PC-9 (cell line): Measurements from ENCODE around the gene KCNJ6. TPM values are rescaled to one million over a fixed set of nuclear protein-coding genes. Genes with fewer than 3 reads are reported as not detected.
A peak's percentile ranks its signal among the peaks of the same experiment; 100 is the strongest.
"Not testable (repeated sequence)": the region's sequence is repeated elsewhere in the genome, so short reads cannot be mapped to it uniquely, and the experiment has no call there.

Experiments
- BruUV-seq: library from RNA; stranded (reverse); fragments of 400-500 nt; replicated peaks from 2 replicates; lab custom pipeline; 2021; lab: Mats Ljungman, UMichigan
- CTCF ChIA-PET: fragments of 300-600 bp; sonication (Branson Sonifier 250); formaldehyde crosslinking; loops from one replicate; lab custom pipeline; 2022; ENCODE audit warnings: antibody characterized with exemption; lab: Charles Lee
- POLR2A ChIA-PET: fragments of 300-600 bp; sonication (Branson Sonifier 250); formaldehyde crosslinking; loops from one replicate; lab custom pipeline; 2022; ENCODE audit warnings: antibody characterized with exemption; ENCODE audit not compliant: unreplicated experiment; lab: Charles Lee
- DNase-seq, 2 experiments: peaks; one replicate each; pipeline versions ENCODE4 v3.0.0 to v3.0.0-alpha.2; 2015 to 2022; ENCODE audit warnings: mixed read lengths in 1 of 2
- H2AFZ ChIP-seq: fragments of 200-600 bp; sonication (generic); 2 replicates; pipeline ENCODE4 v1.8.1; 2017; ENCODE audit warnings: antibody characterized with exemption
- H3F3A ChIP-seq: fragments of 200-600 bp; sonication (generic); 2 replicates; pipeline ENCODE4 v1.8.1; 2017; ENCODE audit warnings: antibody characterized with exemption, mild to moderate bottlenecking, low read depth; ENCODE audit not compliant: insufficient read depth
- H3K27ac ChIP-seq: fragments of 200-600 bp; sonication (generic); 2 replicates; pipeline ENCODE4 v1.6.1; 2016; ENCODE audit warnings: mixed run types
- H3K27me3 ChIP-seq: fragments of 200-600 bp; sonication (generic); 2 replicates; pipeline ENCODE4 v1.6.1; 2016; ENCODE audit warnings: low read depth, mixed run types; ENCODE audit not compliant: insufficient read depth
- H3K36me3 ChIP-seq: fragments of 200-600 bp; sonication (generic); 2 replicates; pipeline ENCODE4 v1.6.1; 2016; ENCODE audit warnings: low read depth, mixed run types
- H3K4me1 ChIP-seq: fragments of 200-600 bp; sonication (generic); replicated peaks from 2 replicates; pipeline ENCODE4 v1.6.1; 2016; ENCODE audit warnings: mixed run types; ENCODE audit not compliant: insufficient read depth
- H3K4me2 ChIP-seq: fragments of 200-600 bp; sonication (generic); 2 replicates; pipeline ENCODE4 v1.6.1; 2017; ENCODE audit warnings: mixed run types
- H3K4me3 ChIP-seq: fragments of 200-600 bp; sonication (generic); 2 replicates; pipeline ENCODE4 v1.6.1; 2016; ENCODE audit warnings: mixed run types
- H3K79me2 ChIP-seq: fragments of 200-600 bp; sonication (generic); 2 replicates; pipeline ENCODE4 v1.6.1; 2017; ENCODE audit warnings: low read depth, mixed run types
- H3K9me2 ChIP-seq: fragments of 200-600 bp; sonication (generic); 2 replicates; pipeline ENCODE4 v1.8.1; 2017; ENCODE audit warnings: mild to moderate bottlenecking; ENCODE audit not compliant: insufficient read depth
- H3K9me3 ChIP-seq: fragments of 200-600 bp; sonication (generic); 2 replicates; pipeline ENCODE4 v1.8.1; 2016; ENCODE audit warnings: low read depth; ENCODE audit not compliant: insufficient read depth
- H4K20me1 ChIP-seq: fragments of 200-600 bp; sonication (generic); 2 replicates; pipeline ENCODE4 v1.8.1; 2017; ENCODE audit not compliant: insufficient read depth
- CTCF ChIP-seq: fragments of 200-600 bp; sonication (generic); conservative IDR thresholded peaks from 2 replicates; pipeline ENCODE4 v1.6.1; 2017; ENCODE audit warnings: mixed run types, antibody characterized with exemption, mild to moderate bottlenecking, moderate library complexity
- EZH2 ChIP-seq: fragments of 200-600 bp; sonication (generic); IDR thresholded peaks from 2 replicates; pipeline ENCODE4 v1.8.0; 2017; ENCODE audit warnings: antibody characterized with exemption, low read depth
- intact Hi-C: fragments of 100-400 bp; cut with micrococcal nuclease; formaldehyde crosslinking; loops from one replicate; pipeline ENCODE4 v1.10.0; 2022; ENCODE audit not compliant: unreplicated experiment
- total RNA-seq: library from RNA; stranded (reverse); gene quantifications from 2 replicates; pipeline ENCODE4 v1.2.3, GENCODE V29; 2021

Gene KCNJ6
- total RNA-seq, 1 experiment from 2014 or later: not detected

- H3K4me3 ChIP-seq, CTCF ChIA-PET, H2AFZ ChIP-seq, H4K20me1 ChIP-seq, H3K9me2 ChIP-seq, H3K4me2 ChIP-seq, H3F3A ChIP-seq, DNase-seq, H3K36me3 ChIP-seq, H3K4me1 ChIP-seq, BruUV-seq, H3K79me2 ChIP-seq, intact Hi-C loops, H3K27me3 ChIP-seq, H3K9me3 ChIP-seq, H3K27ac ChIP-seq, POLR2A ChIA-PET: not testable (repeated sequence)
Measured at GRCh38 chr21:37588644-37589043, 327.6 kb downstream of the KCNJ6 start.

- H3K4me3 ChIP-seq: no peak overlapping the region
- H3F3A ChIP-seq: no peaks in the 10 kb centered on the region
- no peaks in the 10 kb centered on the region for H3K36me3 ChIP-seq
- TF ChIP-seq EZH2: no peak
- TF ChIP-seq CTCF: no peak
- DNase-seq: no peak
- intact Hi-C loops: no loop called here
- no peaks in the 10 kb centered on the region for H3K79me2 ChIP-seq
- CTCF ChIA-PET: interaction anchor here (0.6 kb wide), 1 partner anchor 24 kb away, joined by 4 read pairs; no protein-coding TSS in a partner anchor
- no peak overlapping the region for H3K4me2 ChIP-seq
- H3K27me3 ChIP-seq: no peaks in the 10 kb centered on the region
- H3K9me2 ChIP-seq: no peaks in the 10 kb centered on the region
- POLR2A ChIA-PET: no interaction called here
- H3K27ac ChIP-seq: no peak overlapping the region
- H2AFZ ChIP-seq: no peak overlapping the region
- no TSS peak for BruUV-seq
- H4K20me1 ChIP-seq: no peaks in the 10 kb centered on the region
- H3K4me1 ChIP-seq: no peaks in the 10 kb centered on the region
- H3K9me3 ChIP-seq: no peaks in the 10 kb centered on the region
Measured at GRCh38 chr21:37587635-37588177, 328.6 kb downstream of the KCNJ6 start.

- Histone ChIP-seq H3K36me3 (no peaks in the 10 kb centered on the region), H3K27ac (no peak overlapping the region), H3K79me2 (no peaks in the 10 kb centered on the region), H3K9me3 (no peaks in the 10 kb centered on the region), H2AFZ (no peak overlapping the region), H3K4me1 (no peaks in the 10 kb centered on the region), H3K4me3 (no peak overlapping the region), H3F3A (no peaks in the 10 kb centered on the region), H4K20me1 (no peaks in the 10 kb centered on the region), H3K9me2 (no peaks in the 10 kb centered on the region), H3K4me2 (no peak overlapping the region), H3K27me3 (no peaks in the 10 kb centered on the region)
- POLR2A ChIA-PET: no interaction called here
- CTCF ChIA-PET: no interaction called here
- no TSS peak for BruUV-seq
- TF ChIP-seq EZH2: no peak
- TF ChIP-seq CTCF: no peak
- DNase-seq: no peak
- intact Hi-C loops: no loop called here
Measured at GRCh38 chr21:37587203-37587602, 329.1 kb downstream of the KCNJ6 start.

GRCh38 chr21:37582590-37582989, 333.7 kb downstream of the KCNJ6 start:
- CTCF ChIA-PET: no interaction called here

More at GRCh38 chr21:37582590-37582989, 333.7 kb downstream of the KCNJ6 start:
- POLR2A ChIA-PET: no interaction called here
- Histone ChIP-seq H3K79me2 (no peaks in the 10 kb centered on the region), H3K4me3 (no peak overlapping the region), H2AFZ (no peak overlapping the region), H3K36me3 (no peaks in the 10 kb centered on the region), H3K4me1 (no peaks in the 10 kb centered on the region), H4K20me1 (no peaks in the 10 kb centered on the region), H3K4me2 (no peak overlapping the region), H3K27me3 (no peaks in the 10 kb centered on the region), H3K9me3 (no peaks in the 10 kb centered on the region; the same call in 1 of the 2 replicates), H3K27ac (no peak overlapping the region), H3K9me2 (no peaks in the 10 kb centered on the region), H3F3A (no peaks in the 10 kb centered on the region)
- no TSS peak for BruUV-seq
- intact Hi-C loops: no loop called here
- peak; percentile 63 for TF ChIP-seq CTCF
- TF ChIP-seq EZH2: no peak
- DNase-seq: peak in 1 of 2 experiments; percentile 8
